HCT116 (cell line): Measurements from ENCODE around the gene GABBR2. TPM values are rescaled to one million over a fixed set of nuclear protein-coding genes. Genes with fewer than 3 reads are reported as not detected.

ENCODE experiments used
- ATAC-seq: fragments of 200-7000 bp; cut with Tn5 transposase; 2 replicates; pipeline ENCODE4 v1.9.1; 2020; ENCODE audit warnings: mild to moderate bottlenecking, moderate library complexity
- BruUV-seq: library from RNA; stranded (reverse); fragments of 400-500 nt; replicated peaks from 2 replicates; lab custom pipeline; 2021; lab: Mats Ljungman, UMichigan
- CTCF ChIA-PET: fragments of 300-600 bp; sonication (Branson Sonifier 250); formaldehyde crosslinking; loops from one replicate; lab custom pipeline; 2021; ENCODE audit warnings: antibody characterized with exemption; lab: Charles Lee
- POLR2A ChIA-PET: fragments of 300-600, 350-600 bp; sonication (Branson Sonifier 250); formaldehyde crosslinking; loops from one replicate; lab custom pipeline; 2021; ENCODE audit warnings: antibody characterized with exemption; lab: Charles Lee
- RAD21 ChIA-PET, 2 experiments: fragments of 300-600 bp; sonication (Branson Sonifier 250); formaldehyde crosslinking; loops; one replicate each; lab custom pipeline; 2023; ENCODE audit warnings: low total read pairs in 2 of 2; ENCODE audit not compliant: uncharacterized antibody in 2 of 2, unreplicated experiment in 2 of 2, low non-redundant PET in 1 of 2; lab: Charles Lee
- DNase-seq: peaks from one replicate; pipeline ENCODE4 v3.0.0-alpha.2; 2010; ENCODE audit warnings: low read depth, low spot score
- H2AFZ ChIP-seq: fragments of 200-600 bp; shearing (Covaris generic), sonication (generic); 2 replicates; pipeline ENCODE4 v1.6.1; 2017; ENCODE audit warnings: low read depth, mixed run types, mixed read lengths, antibody characterized with exemption, low read length; ENCODE audit not compliant: poor library complexity, severe bottlenecking
- H3K27ac ChIP-seq: 2 replicates; pipeline ENCODE4 v1.5.1; 2012; ENCODE audit warnings: low read depth, low read length
- H3K27me3 ChIP-seq: fragments of 200-600 bp; sonication (generic); 2 replicates; pipeline ENCODE4 v1.6.1; 2016; ENCODE audit warnings: mixed run types, low read length, mixed read lengths; ENCODE audit not compliant: insufficient read depth
- H3K36me3 ChIP-seq, 2 experiments: fragments of 200-500 bp in 1 of 2; fragments of 200-600 bp in 1 of 2; sonication (Bioruptor generic) in 1 of 2; sonication (generic) in 1 of 2; 2 replicates each; pipeline versions ENCODE4 v1.5.1 to v1.6.1; 2014 to 2016; ENCODE audit warnings: low read length in 2 of 2, inconsistent platforms in 1 of 2, mixed read lengths in 1 of 2, mixed run types in 1 of 2; ENCODE audit not compliant: insufficient read depth in 2 of 2, control insufficient read depth in 1 of 2
- H3K4me1 ChIP-seq, 2 experiments: fragments of 200-600 bp in 1 of 2; sonication (generic) in 1 of 2; 2 replicates each; pipeline versions ENCODE4 v1.5.1 to v1.6.1; 2012 to 2017; ENCODE audit warnings: low read length in 2 of 2, inconsistent platforms in 1 of 2, mild to moderate bottlenecking in 1 of 2, mixed read lengths in 1 of 2, mixed run types in 1 of 2, moderate library complexity in 1 of 2; ENCODE audit not compliant: insufficient read depth in 2 of 2, control insufficient read depth in 1 of 2
- H3K4me2 ChIP-seq: fragments of 200-600 bp; sonication (generic); 2 replicates; pipeline ENCODE4 v1.6.1; 2017; ENCODE audit warnings: mixed run types, low read length, mixed read lengths
- H3K4me3 ChIP-seq, 2 experiments: fragments of 200-600 bp in 1 of 2; sonication (generic) in 1 of 2; replicated peaks in 1 of 2; 2 replicates each; pipeline ENCODE4 v1.5.1; 2011 to 2016; ENCODE audit warnings: low read length in 2 of 2, control low read depth in 1 of 2, low read depth in 1 of 2, mild to moderate bottlenecking in 1 of 2, mixed read lengths in 1 of 2, mixed run types in 1 of 2
- H3K79me2 ChIP-seq: fragments of 200-600 bp; sonication (generic); 2 replicates; pipeline ENCODE4 v1.6.1; 2017; ENCODE audit warnings: mild to moderate bottlenecking, mixed run types, low read length, moderate library complexity, mixed read lengths; ENCODE audit not compliant: insufficient read depth
- H3K9ac ChIP-seq: fragments of 200-600 bp; sonication (generic); 2 replicates; pipeline ENCODE4 v1.6.1; 2016; ENCODE audit warnings: low read length, mixed read lengths
- H3K9me2 ChIP-seq: fragments of 200-600 bp; sonication (generic), shearing (Covaris generic); 2 replicates; pipeline ENCODE4 v1.6.1; 2017; ENCODE audit warnings: mixed run types, mild to moderate bottlenecking, moderate library complexity; ENCODE audit not compliant: insufficient read depth
- H3K9me3 ChIP-seq, 2 experiments: fragments of 200-500 bp in 1 of 2; fragments of 200-600 bp in 1 of 2; sonication (Bioruptor generic) in 1 of 2; sonication (generic) in 1 of 2; 2 replicates each; pipeline ENCODE4 v1.6.1; 2014 to 2017; ENCODE audit warnings: low read length in 2 of 2, mixed read lengths in 2 of 2, inconsistent platforms in 1 of 2, low read depth in 1 of 2, mild to moderate bottlenecking in 1 of 2, mixed run types in 1 of 2, moderate library complexity in 1 of 2; ENCODE audit not compliant: control insufficient read depth in 1 of 2, insufficient read depth in 1 of 2
- H4K20me1 ChIP-seq: fragments of 200-600 bp; sonication (generic), shearing (Covaris generic); 2 replicates; pipeline ENCODE4 v1.6.1; 2017; ENCODE audit warnings: mixed run types, mild to moderate bottlenecking, moderate library complexity; ENCODE audit not compliant: insufficient read depth
- CBX3 ChIP-seq: IDR thresholded peaks from 2 replicates; pipeline ENCODE4 v1.6.1; 2012; ENCODE audit warnings: low read depth
- EGR1 ChIP-seq: IDR thresholded peaks from 2 replicates; pipeline ENCODE4 v1.6.1; 2012; ENCODE audit warnings: low read depth
- ELF1 ChIP-seq: IDR thresholded peaks from 2 replicates; pipeline ENCODE4 v1.6.1; 2012; ENCODE audit warnings: low read depth, borderline replicate concordance
- EZH2 ChIP-seq: fragments of 200-600 bp; sonication (generic); IDR thresholded peaks from 2 replicates; pipeline ENCODE4 v1.6.1; 2017; ENCODE audit warnings: antibody characterized with exemption, mixed run types
- EZH2phosphoT487 ChIP-seq: fragments of 200-600 bp; IDR thresholded peaks from 2 replicates; pipeline ENCODE4 v1.6.1; 2018; ENCODE audit warnings: antibody characterized with exemption, borderline replicate concordance
- JUND ChIP-seq: IDR thresholded peaks from 2 replicates; pipeline ENCODE4 v1.6.1; 2012
- MAX ChIP-seq: IDR thresholded peaks from 2 replicates; pipeline ENCODE4 v1.6.1; 2012
- POLR2AphosphoS5 ChIP-seq: IDR thresholded peaks from 2 replicates; pipeline ENCODE4 v1.6.1; 2011; ENCODE audit warnings: mild to moderate bottlenecking, low read depth, low read length, moderate library complexity
- RAD21 ChIP-seq: IDR thresholded peaks from 2 replicates; pipeline ENCODE4 v1.6.1; 2012; ENCODE audit warnings: low read depth, mild to moderate bottlenecking
- SIN3A ChIP-seq: IDR thresholded peaks from 2 replicates; pipeline ENCODE4 v1.6.1; 2012; ENCODE audit warnings: low read depth
- SP1 ChIP-seq: IDR thresholded peaks from 2 replicates; pipeline ENCODE4 v1.6.1; 2012; ENCODE audit warnings: low read depth
- SRF ChIP-seq: IDR thresholded peaks from 2 replicates; pipeline ENCODE4 v1.6.1; 2012; ENCODE audit warnings: low read depth
- TCF7L2 ChIP-seq: IDR thresholded peaks from 2 replicates; pipeline ENCODE4 v1.7.0; 2011; ENCODE audit warnings: borderline replicate concordance, inconsistent platforms; ENCODE audit not compliant: insufficient read depth, insufficient read length; ENCODE audit errors: extremely low read depth
- ZFX ChIP-seq: fragments of 450-650 bp; IDR thresholded peaks from 2 replicates; pipeline ENCODE4 v1.6.1; 2017
- intact Hi-C: fragments of 100-400 bp; cut with micrococcal nuclease; formaldehyde crosslinking; loops from 2 replicates; pipeline ENCODE4 v1.10.0; 2022
- total RNA-seq: library from RNA; stranded (reverse); gene quantifications from one replicate; pipeline ENCODE4 v1.2.1, GENCODE V29; 2021; ENCODE audit not compliant: unreplicated experiment
- TF ChIP-seq, protein P1 (sequence below): IDR thresholded peaks from 2 replicates; pipeline ENCODE4 v1.6.1; 2011; ENCODE audit warnings: mild to moderate bottlenecking, low read length, moderate library complexity; ENCODE audit not compliant: insufficient replicate concordance; ENCODE audit errors: extremely low read depth
- TF ChIP-seq, protein P2 (sequence below): IDR thresholded peaks from 2 replicates; pipeline ENCODE4 v1.6.1; 2012; ENCODE audit warnings: low read depth

The GABBR2 gene
- total RNA-seq, 1 experiment from 2014 or later: 0.15 TPM

- no peak overlapping the region for H3K9ac ChIP-seq
- H3K9me3 ChIP-seq: no peaks in the 10 kb centered on the region
- no peaks in the 10 kb centered on the region for H3K79me2 ChIP-seq
- H3K9me2 ChIP-seq: no peaks in the 10 kb centered on the region
- intact Hi-C loops: no loop called here
- RAD21 ChIA-PET: no interaction called here
- H4K20me1 ChIP-seq: no peaks in the 10 kb centered on the region
- no peaks in the 10 kb centered on the region for H3K36me3 ChIP-seq
- ATAC-seq (no peak), DNase-seq (no peak)
- H3K27me3 ChIP-seq: peaks cover 15% of the 10 kb centered on the region
- CTCF ChIA-PET: no interaction called here
- no peaks in the 10 kb centered on the region for H3K4me1 ChIP-seq
- no peak overlapping the region for H3K4me2 ChIP-seq
- POLR2A ChIA-PET: no interaction called here
- no peak overlapping the region for H2AFZ ChIP-seq
- H3K27ac ChIP-seq: no peak overlapping the region
- no peak for TF ChIP-seq SRF
- TF ChIP-seq EGR1: no peak
- TF ChIP-seq EZH2phosphoT487: no peak
- TF ChIP-seq, protein P1, sequence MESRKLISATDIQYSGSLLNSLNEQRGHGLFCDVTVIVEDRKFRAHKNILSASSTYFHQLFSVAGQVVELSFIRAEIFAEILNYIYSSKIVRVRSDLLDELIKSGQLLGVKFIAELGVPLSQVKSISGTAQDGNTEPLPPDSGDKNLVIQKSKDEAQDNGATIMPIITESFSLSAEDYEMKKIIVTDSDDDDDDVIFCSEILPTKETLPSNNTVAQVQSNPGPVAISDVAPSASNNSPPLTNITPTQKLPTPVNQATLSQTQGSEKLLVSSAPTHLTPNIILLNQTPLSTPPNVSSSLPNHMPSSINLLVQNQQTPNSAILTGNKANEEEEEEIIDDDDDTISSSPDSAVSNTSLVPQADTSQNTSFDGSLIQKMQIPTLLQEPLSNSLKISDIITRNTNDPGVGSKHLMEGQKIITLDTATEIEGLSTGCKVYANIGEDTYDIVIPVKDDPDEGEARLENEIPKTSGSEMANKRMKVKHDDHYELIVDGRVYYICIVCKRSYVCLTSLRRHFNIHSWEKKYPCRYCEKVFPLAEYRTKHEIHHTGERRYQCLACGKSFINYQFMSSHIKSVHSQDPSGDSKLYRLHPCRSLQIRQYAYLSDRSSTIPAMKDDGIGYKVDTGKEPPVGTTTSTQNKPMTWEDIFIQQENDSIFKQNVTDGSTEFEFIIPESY: no peak
- TF ChIP-seq SP1: no peak
- no peak for TF ChIP-seq TCF7L2
- no peak for TF ChIP-seq EZH2
- TF ChIP-seq, protein P2, sequence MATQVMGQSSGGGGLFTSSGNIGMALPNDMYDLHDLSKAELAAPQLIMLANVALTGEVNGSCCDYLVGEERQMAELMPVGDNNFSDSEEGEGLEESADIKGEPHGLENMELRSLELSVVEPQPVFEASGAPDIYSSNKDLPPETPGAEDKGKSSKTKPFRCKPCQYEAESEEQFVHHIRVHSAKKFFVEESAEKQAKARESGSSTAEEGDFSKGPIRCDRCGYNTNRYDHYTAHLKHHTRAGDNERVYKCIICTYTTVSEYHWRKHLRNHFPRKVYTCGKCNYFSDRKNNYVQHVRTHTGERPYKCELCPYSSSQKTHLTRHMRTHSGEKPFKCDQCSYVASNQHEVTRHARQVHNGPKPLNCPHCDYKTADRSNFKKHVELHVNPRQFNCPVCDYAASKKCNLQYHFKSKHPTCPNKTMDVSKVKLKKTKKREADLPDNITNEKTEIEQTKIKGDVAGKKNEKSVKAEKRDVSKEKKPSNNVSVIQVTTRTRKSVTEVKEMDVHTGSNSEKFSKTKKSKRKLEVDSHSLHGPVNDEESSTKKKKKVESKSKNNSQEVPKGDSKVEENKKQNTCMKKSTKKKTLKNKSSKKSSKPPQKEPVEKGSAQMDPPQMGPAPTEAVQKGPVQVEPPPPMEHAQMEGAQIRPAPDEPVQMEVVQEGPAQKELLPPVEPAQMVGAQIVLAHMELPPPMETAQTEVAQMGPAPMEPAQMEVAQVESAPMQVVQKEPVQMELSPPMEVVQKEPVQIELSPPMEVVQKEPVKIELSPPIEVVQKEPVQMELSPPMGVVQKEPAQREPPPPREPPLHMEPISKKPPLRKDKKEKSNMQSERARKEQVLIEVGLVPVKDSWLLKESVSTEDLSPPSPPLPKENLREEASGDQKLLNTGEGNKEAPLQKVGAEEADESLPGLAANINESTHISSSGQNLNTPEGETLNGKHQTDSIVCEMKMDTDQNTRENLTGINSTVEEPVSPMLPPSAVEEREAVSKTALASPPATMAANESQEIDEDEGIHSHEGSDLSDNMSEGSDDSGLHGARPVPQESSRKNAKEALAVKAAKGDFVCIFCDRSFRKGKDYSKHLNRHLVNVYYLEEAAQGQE: no peak
- TF ChIP-seq SIN3A: no peak
- TF ChIP-seq MAX: no peak
- TF ChIP-seq RAD21: no peak
- TF ChIP-seq JUND: no peak
- no peak for TF ChIP-seq ZFX
- TF ChIP-seq ELF1: no peak
- TF ChIP-seq POLR2AphosphoS5: no peak
- no peak for TF ChIP-seq CBX3
- BruUV-seq: no TSS peak
- H3K4me3 ChIP-seq: no peak overlapping the region
Measured at GRCh38 chr9:98692392-98692791, 16.3 kb downstream of the GABBR2 start.
